HG03159 (cell line): ENCODE data around the gene PTH2.
"Not testable (repeated sequence)": the region's sequence is repeated elsewhere in the genome, so short reads cannot be mapped to it uniquely, and the experiment has no call there.

ENCODE experiments used
- ATAC-seq: cut with Tn5 transposase; IDR thresholded peaks from one replicate; pipeline ENCODE4 v1.9.1; 2021; ENCODE audit warnings: mild to moderate bottlenecking, moderate library complexity; ENCODE audit not compliant: unreplicated experiment

The PTH2 gene

DNA sequence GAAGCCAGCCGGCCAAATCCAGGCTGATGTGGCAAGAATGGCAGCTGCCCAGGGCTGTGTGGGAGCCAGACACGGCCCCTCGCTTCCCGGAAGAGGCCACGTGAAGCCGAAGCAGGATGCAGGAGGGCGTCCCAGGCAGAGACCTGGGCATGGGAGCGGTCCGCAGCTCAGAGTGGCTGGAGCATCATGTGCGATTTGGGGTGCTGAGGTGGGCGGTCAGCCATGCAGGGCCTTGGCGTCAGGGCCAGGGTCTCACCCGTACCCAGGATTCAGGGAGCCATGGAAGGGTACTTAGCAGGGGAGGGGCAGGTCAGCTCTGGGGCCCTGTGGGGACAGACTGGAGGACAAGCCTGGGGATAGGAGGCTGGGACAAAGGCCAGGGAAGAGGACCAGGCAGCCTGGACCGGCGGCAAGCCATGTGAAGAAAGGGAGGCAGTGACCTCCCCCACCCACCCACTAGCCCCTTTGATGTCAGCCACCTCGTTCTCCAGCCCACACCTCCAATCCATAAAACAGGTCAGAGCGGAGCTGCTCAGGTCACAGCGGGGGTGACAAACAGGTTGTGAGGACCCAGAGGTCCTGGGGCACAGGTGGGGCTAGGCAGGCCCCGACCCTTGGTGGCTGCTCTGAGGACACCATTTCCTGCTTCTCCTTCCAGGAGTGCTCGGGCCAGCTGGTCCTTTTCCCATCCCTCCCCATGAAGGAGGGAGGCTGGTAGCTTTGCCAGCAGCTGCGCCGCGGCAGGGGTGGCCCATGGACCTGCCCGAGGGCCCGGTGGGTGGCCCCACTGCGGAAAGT is 32.9 kb downstream of the PTH2 start:
- no peak for ATAC-seq

DNA sequence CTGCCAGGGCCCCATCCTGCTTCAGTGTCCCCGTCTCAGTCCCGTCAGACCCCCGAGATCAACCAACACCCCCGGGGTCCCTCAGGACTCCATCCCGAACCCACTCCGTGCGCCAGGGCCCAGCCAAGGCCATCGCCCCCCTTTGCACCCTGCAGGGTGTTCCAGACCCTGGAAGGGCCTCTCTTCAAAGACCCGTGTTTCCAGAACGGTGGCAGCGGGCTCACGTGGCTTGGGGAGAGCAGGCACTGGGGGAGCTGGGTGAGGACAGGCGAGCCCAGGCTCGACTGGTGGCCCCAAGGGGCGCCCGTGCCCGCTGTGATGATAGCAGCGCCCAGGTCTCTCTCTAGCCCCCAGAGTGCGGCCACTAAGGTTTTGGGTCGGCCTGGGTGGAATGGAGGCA is 33.8 kb downstream of the PTH2 start:
- no peak for ATAC-seq

DNA sequence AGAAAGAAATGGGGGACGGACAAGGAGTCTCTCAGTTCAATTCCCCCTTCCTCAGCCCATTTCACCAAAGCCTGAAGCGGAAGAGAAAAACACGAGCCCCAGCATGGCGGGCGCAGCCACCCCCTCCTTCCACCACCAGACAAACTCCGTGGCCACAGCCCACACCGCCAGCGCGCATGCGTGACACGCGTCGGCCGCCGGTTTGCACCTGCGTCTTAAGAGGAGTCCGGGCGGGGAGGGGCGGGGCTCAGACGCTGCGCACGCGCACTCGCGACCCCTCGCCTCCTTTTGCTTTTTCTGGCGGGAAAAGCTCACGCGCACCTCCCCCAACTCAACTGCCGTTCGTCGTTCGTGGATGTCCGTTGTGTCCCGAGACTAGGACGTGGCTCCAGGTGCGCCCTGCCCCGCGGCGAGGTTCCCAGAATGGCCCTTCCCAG is 35.3 kb downstream of the PTH2 start, which contains the start of gene KASH5:
Gene KASH5, plus strand, starts transcription at position 314 of the 437 bp plus-strand sequence. CDS start 2,635 bp downstream, outside the sequence.
- ATAC-seq, result no peak

DNA sequence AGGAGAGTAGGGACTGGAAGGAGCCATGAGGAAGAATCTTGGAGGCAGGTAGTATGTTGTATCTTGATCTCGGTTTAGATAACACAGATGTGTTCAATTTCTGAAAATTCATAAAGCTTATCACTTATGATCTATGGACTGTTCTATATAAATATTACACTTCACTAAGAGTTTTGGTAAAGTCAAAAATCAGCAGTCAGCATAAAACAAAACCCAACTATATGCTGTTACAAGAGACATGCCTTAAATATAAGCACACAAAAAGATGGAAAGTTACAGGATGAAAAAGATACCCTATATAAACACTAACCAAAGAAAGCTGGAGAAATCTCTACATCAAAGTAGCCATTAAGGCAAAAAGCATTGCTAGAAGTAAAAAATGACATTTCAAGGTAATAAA is 39.6 kb downstream of the PTH2 start:
- ATAC-seq, result no peak

DNA sequence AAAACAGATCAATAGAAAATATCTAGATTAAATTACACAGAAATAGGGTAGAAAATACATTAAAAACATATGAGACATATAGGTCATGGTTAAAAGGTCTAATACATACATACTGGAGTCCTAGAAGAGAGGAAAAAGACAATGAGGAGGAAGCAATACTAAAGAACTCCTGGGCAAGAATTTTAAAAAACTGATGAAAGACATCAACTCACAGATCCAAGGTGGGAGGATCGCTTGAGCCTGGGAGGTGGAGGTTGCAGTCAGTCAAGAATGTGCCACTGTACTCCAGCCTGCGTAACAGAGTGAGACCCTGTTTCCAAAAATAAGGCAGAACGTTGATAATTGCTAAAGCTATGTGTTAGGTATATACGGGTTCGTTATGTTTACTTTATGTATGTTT is 40.6 kb downstream of the PTH2 start:
- no peak for ATAC-seq

DNA sequence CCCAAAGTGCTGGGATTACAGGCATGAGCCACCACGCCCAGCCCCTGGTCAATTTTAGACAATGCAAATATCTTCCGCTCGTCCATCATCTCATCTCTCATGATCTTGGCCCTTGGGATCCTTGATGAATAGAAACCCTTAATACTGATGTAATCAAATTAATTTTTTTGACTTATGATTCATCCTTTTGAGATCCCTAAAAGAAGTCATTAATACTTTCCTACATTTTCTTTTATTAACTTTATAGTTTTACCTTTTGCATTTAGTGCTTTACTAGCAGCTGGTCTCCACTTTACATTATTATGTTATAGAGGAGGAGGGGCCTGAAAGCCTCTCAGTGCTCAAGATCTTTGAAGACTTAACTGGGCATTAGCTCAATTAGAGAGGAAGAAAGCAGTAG is 42.9 kb downstream of the PTH2 start:
- ATAC-seq, result no peak

DNA sequence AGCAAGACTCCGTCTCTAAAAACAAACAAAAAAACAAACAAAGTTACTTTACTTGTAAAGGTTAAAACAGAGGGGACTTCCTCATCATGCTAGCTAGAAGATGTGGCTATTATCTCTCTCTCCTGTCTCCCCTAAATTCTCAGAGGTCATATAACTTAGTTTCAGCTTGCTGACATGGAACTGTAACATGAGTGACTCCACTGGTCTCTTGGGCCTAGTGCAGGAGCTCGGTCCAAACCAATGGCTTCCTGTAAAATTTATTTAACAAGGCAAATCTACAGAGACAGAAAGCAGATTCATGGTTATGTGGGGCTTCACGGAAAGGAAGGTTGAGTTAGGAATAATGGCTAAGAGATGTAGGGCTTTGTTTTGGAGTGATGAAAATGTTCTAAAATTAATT is 44.7 kb downstream of the PTH2 start:
- ATAC-seq, result no peak

DNA sequence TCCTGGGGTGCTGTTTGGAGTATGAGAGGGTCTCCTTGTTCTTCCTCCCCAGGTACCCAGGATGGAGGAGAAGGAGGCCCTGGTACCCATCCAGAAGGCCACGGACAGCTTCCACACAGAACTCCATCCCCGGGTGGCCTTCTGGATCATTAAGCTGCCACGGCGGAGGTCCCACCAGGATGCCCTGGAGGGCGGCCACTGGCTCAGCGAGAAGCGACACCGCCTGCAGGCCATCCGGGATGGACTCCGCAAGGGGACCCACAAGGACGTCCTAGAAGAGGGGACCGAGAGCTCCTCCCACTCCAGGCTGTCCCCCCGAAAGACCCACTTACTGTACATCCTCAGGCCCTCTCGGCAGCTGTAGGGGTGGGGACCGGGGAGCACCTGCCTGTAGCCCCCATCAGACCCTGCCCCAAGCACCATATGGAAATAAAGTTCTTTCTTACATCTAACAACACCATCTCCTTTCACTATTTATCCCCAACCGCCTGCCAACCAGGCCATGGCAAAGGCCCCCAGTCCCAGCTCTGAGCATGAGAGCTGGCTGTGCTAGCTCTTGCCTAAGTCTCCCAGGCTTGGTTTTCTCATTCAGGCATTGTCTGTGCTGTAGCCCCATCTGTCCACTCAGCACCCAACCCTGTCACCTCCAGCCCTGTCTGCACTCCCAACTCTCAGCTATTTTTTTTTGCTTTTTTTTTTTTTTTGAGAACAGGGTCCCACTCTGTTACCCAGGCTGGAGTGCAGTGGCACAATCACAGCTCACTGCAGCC is 48.4 kb downstream of the PTH2 start:
- ATAC-seq, result no peak

DNA sequence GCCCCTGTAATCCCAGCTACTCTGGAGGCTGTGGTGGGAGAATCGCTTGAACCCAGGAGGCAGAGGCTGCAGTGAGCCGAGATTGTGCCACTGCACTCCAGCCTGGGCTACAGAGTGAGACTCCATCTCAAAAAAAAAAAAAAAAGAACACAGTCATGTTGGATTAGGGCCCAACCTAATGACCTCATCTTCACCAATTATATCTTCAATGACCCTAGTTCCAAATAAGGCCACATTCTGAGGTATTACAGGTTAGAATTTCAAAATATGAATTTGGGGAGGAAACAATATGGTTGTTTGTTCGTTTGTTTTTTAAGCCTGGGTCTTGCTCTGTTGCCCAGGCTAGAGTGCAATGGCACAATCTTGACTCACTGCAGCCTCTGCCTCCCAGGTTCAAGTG is 50.1 kb downstream of the PTH2 start:
- ATAC-seq, result not testable (repeated sequence)
